Vagina (tissue), 2 donors: ENCODE results near the gene SLC44A1.

Experiments used
- CTCF ChIP-seq, 3 experiments: fragments of 450-650 bp in 2 of 3; fragments of 200-600 bp in 1 of 3; sonication (generic) in 1 of 3; IDR thresholded peaks; one replicate each; pipeline ENCODE4 v1.5.1; 2017 to 2019; ENCODE audit warnings: antibody characterized with exemption in 3 of 3, mild to moderate bottlenecking in 2 of 3, moderate library complexity in 2 of 3
- POLR2A ChIP-seq, 2 donors: fragments of 450-650 bp; IDR thresholded peaks; one replicate each; pipeline ENCODE4 v1.6.1; 2017; ENCODE audit warnings: antibody characterized with exemption in 2 of 2, mild to moderate bottlenecking in 2 of 2, moderate library complexity in 2 of 2
- POLR2AphosphoS5 ChIP-seq, 2 donors: sonication (generic); formaldehyde crosslinking; IDR thresholded peaks; one replicate each; pipeline ENCODE4 v1.9.0; 2017; ENCODE audit warnings: antibody characterized with exemption in 2 of 2, mild to moderate bottlenecking in 2 of 2, low read depth in 1 of 2; ENCODE audit not compliant: insufficient read depth in 1 of 2

GRCh38 chr9:105309531-105309931, 65.1 kb downstream of the SLC44A1 start:
- TF ChIP-seq POLR2A (IDR thresholded peaks at IDR 0.05): no peak
- no peak for TF ChIP-seq CTCF (IDR thresholded peaks at IDR 0.05)
- no peak for TF ChIP-seq POLR2AphosphoS5 (IDR thresholded peaks at IDR 0.05; ENCODE audit: insufficient read depth in 1 of 2, low read depth in 1 of 2)
